VCaP (cell line): ENCODE measurements around the gene ADAMTS9.

Source experiments
- H3K27ac ChIP-seq: fragments of 450-650 bp; 2 replicates; pipeline ENCODE4 v1.5.1; 2017
- CTCF ChIP-seq: fragments of 450-650 bp; conservative IDR thresholded peaks from 2 replicates; pipeline ENCODE4 v1.5.1; 2017; ENCODE audit warnings: mild to moderate bottlenecking, moderate library complexity

Gene ADAMTS9

DNA sequence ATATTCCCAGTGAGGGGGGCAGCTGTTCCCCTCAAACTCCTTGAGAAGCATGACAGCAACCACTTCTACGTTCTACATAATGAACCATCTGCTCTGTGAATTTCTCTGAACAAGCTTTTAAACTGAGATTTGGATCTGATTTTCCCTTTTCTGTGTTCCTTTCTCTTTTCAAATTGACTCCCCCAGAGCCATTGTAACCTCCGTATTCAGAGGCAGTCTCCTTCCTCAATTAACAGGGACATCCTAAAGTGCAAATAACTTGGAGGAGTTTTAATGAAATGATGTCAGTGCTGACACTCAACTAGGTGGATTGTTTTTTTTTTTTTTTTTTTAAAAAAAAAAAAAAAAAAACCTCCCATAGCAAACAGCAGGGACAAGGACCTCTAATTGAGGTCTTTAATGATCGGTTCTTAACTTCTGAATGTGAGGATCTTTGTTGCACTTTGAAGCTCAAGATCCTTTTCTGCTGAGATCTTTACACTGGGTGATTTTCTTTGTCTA lies 48.8 kb downstream of the ADAMTS9 start:
- no peak for TF ChIP-seq CTCF
- no peak overlapping the region for H3K27ac ChIP-seq

- TF ChIP-seq CTCF = no peak
- no peak overlapping the region for H3K27ac ChIP-seq
Observed at GRCh38 chr3:64638511-64638910, 49.3 kb downstream of the ADAMTS9 start.

DNA sequence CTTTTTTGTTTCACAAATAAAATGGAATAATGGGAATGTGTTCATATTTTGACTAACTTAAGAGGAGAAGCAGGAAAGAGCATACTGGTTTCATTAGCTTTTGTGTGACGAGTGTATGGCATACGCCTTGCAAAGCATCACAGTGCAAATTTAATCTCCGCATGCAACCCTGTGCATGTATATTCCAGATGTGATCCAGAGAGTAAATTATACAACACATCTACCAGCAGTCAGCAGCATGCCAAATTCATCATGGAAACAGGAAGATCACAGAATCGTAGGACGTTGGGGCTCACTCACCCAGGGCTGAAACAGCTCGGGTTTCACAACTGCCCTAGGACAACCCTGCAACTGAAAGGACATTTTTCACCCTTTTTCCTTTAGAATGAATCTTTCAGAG lies 53.4 kb downstream of the ADAMTS9 start:
- TF ChIP-seq CTCF = no peak
- H3K27ac ChIP-seq = no peak overlapping the region

GRCh38 chr3:64631951-64632350 lies 55.8 kb downstream of the ADAMTS9 start:
- no peak for TF ChIP-seq CTCF
- H3K27ac ChIP-seq = no peak overlapping the region

GRCh38 chr3:64627471-64628321 lies 60.1 kb downstream of the ADAMTS9 start:
- H3K27ac ChIP-seq = no peak overlapping the region
- no peak for TF ChIP-seq CTCF

GRCh38 chr3:64627042-64627441 lies 60.8 kb downstream of the ADAMTS9 start:
- H3K27ac ChIP-seq = no peak overlapping the region

DNA sequence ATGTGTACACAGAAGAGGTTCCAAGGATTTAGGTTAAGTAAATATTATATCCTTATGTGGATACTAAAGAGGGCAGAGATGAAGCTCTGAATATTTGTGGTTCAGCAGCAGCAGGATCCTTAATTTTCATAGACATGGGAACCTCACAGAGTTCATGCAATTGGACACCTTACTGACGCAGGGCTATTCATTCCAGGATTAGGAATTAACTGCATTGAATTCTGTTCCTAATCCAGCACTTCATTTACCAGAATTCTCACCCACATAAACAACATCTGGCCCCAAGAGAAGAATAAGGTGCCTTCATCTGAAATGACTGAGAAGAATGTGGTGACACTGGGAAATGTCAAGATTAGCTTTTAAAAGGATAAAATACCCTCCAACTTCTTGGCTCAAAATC lies 62.4 kb downstream of the ADAMTS9 start:
- no peak for TF ChIP-seq CTCF

More at GRCh38 chr3:64627042-64627441, 60.8 kb downstream of the ADAMTS9 start:
- no peak for TF ChIP-seq CTCF

More for the DNA sequence above, 62.4 kb downstream of the ADAMTS9 start:
- no peak overlapping the region for H3K27ac ChIP-seq
